IPS-18a (cell line): ENCODE data around the gene SDE2.
"Not testable (repeated sequence)": the region's sequence is repeated elsewhere in the genome, so short reads cannot be mapped to it uniquely, and the experiment has no call there.

Experiments used
- H3K27ac ChIP-seq: one replicate; pipeline ENCODE4 v1.5.1; 2013; ENCODE audit warnings: low read length
- H3K27me3 ChIP-seq: one replicate; pipeline ENCODE4 v1.6.1; 2013; ENCODE audit warnings: mild to moderate bottlenecking, low read length; ENCODE audit not compliant: control insufficient read depth, insufficient read depth
- H3K36me3 ChIP-seq: one replicate; pipeline ENCODE4 v1.6.1; 2013; ENCODE audit warnings: low read depth, low read length; ENCODE audit not compliant: control insufficient read depth
- H3K4me1 ChIP-seq: one replicate; pipeline ENCODE4 v1.6.1; 2013; ENCODE audit warnings: low read depth, low read length; ENCODE audit not compliant: control insufficient read depth
- H3K4me3 ChIP-seq: one replicate; pipeline ENCODE4 v1.5.1; 2013; ENCODE audit warnings: low read length
- H3K9ac ChIP-seq: one replicate; pipeline ENCODE4 v1.6.1; 2013; ENCODE audit warnings: mild to moderate bottlenecking, low read length, moderate library complexity
- H3K9me3 ChIP-seq: one replicate; pipeline ENCODE4 v1.6.1; 2013; ENCODE audit warnings: low read depth, low read length; ENCODE audit not compliant: control insufficient read depth

SDE2 gene

DNA sequence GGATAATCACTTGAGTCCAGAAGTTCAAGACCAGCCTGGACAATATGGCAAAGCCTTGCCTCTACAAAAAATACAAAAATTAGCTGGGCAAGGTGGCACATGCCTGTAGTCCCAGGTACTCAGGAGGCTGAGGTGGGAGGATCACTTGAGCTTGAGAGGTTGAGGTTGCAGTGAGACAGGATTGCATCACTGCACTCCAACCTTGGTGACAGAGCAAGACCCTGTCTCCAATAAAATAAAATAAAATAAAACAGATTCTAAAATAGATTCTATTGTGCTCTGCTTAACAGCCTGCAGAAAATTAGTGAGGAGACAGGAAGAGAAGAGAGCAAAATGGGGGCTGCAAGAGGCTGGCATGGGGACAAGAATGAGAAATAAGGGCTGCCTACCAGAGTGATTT lies 7.5 kb upstream of the SDE2 start:
- H3K9ac ChIP-seq, result no peak overlapping the region
- H3K36me3 ChIP-seq, result no peaks in the 10 kb centered on the region
- no peaks in the 10 kb centered on the region for H3K9me3 ChIP-seq
- H3K27me3 ChIP-seq, result no peaks in the 10 kb centered on the region
- H3K4me1 ChIP-seq, result peaks cover 15% of the 10 kb centered on the region
- no peak overlapping the region for H3K4me3 ChIP-seq
- H3K27ac ChIP-seq, result no peak overlapping the region

DNA sequence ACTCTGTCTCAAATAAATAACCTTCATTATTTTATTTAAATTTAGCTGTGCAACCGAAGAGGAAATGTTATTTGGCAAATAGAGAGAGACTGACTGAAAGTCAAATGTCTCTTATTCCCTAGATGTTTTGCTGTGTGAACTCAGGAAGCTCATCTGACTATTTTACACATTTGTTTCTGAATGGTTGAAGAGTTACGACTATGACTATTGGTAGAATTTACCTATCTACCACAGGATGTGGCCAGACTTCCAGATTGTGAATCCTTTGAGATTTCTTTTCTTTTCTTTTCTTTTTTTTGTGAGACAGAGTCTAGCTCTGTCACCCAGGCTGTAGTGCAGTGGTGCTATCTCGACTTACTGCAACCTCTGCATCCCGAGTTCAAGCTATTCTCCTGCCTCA lies 5.3 kb upstream of the SDE2 start:
- Histone ChIP-seq H3K27ac (no peak overlapping the region), H3K36me3 (no peaks in the 10 kb centered on the region), H3K4me3 (no peak overlapping the region)

DNA sequence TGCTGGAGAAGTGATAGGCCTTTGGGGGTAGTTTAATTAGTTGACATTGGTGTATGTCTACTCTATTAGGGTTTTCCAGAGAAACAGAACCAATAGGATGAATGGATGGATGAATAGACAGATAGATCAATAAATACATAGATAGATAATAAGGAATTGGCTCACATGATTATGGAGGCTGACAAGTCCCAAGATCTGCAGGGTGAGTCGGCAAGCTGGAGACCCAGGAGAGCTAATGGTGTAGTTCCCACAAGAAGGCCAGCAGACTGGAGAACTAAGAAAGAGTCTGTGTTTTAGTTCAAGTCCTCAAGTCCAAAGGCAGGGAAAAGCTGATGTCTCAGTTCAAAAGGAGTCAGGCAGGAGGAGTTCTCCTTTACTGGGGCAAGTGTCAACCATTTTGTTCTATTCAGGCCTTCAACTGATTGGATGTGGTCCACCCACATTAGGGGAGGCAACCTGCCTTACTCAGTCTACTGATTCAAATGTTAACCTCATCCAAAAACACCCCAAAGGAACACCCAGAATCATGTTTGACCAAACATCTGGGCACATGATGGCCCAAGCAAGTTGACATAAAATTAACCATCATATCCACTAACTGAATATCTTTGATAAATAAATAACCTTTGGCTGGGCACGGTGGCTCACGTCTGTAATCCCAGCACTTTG lies 4.5 kb upstream of the SDE2 start:
- Histone ChIP-seq H3K4me1 (peaks cover 23% of the 10 kb centered on the region), H3K9ac (no peak overlapping the region), H3K9me3 (no peaks in the 10 kb centered on the region), H3K27me3 (no peaks in the 10 kb centered on the region), H3K36me3 (no peaks in the 10 kb centered on the region), H3K4me3 (no peak overlapping the region), H3K27ac (no peak overlapping the region)

More for the DNA sequence above, 5.3 kb upstream of the SDE2 start:
- no peaks in the 10 kb centered on the region for H3K9me3 ChIP-seq
- peaks cover 23% of the 10 kb centered on the region for H3K4me1 ChIP-seq
- no peaks in the 10 kb centered on the region for H3K27me3 ChIP-seq
- no peak overlapping the region for H3K9ac ChIP-seq

DNA sequence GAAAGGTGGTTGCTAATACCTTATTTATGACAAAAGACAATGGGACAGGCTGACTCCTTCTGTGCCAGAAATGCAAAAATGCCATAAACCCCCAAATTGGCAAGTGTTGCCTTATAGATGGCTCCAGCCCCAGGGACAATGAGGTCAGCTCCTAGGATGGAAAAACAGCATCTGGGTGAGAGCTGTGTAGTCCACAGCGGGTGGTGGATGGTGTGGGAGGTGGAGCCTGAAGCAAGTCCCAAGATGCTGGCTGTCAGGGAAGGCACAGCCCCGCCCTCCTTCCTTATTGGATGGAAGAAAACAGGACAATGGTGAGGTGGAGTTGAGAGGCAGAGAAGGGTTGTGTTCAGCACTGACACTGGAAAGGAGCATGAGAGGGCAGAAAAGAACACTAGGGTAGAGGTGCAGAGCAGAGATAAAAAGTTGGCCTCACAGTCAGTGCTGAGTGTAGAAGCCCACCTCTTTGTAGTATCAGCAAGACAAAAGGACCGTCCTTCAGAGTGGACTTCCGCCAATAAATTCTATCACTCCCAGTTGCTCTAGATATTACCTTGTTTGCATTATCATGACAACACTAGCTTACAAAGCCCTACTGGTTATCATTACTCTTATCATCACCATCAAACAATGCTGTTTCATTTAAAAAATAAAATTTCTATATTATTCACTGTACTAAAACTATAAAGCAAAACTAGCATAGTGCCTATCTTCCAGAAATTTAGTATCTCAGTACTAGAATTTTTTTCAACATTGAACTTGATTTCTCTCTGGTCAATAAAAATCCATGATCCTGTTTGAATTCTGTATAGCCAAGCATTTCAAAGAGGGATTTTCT lies 3.7 kb upstream of the SDE2 start:
- Histone ChIP-seq H3K4me3 (no peak overlapping the region), H3K27me3 (no peaks in the 10 kb centered on the region)

DNA sequence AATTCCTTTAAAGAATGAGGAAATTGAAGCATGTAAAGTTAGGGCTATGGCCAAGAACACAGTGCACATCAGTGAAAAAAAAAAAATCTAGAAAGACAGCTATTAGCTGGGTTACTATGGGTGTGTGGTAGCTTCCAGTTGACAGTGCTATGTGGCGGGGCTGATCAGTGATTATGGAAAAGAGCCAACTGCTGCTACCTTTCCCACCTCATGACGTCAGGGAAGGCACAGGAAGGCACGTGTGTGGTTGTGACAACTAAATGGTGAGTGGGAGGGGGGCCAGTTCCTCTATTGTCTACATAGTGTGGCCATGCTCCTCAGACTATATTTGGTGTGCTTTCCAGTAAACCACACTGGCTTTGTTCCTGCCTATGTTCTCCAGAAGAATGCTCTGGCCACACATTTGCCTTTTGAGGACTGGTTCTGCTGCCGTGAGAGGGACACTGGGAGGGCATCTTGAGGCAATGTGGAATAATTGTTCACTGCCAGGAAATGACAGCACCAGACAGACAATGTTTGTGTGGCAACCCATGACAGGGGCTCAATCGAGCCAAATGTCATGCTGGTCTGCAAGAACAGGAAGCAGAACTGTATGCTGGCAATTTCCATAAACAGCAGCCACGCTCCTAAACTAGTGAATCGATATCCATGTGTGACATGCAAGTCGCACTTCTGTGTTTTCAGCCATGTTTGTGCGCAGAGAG lies 3.0 kb upstream of the SDE2 start:
- Histone ChIP-seq H3K9ac (no peak overlapping the region), H3K4me1 (peaks cover 31% of the 10 kb centered on the region), H3K36me3 (no peaks in the 10 kb centered on the region), H3K4me3 (no peak overlapping the region), H3K27me3 (no peaks in the 10 kb centered on the region), H3K27ac (no peak overlapping the region), H3K9me3 (no peaks in the 10 kb centered on the region)

More for the DNA sequence above, 3.7 kb upstream of the SDE2 start:
- H3K27ac ChIP-seq, result peak overlapping the region; percentile 43
- H3K4me1 ChIP-seq, result peaks cover 31% of the 10 kb centered on the region
- no peaks in the 10 kb centered on the region for H3K9me3 ChIP-seq
- H3K36me3 ChIP-seq, result no peaks in the 10 kb centered on the region
- no peak overlapping the region for H3K9ac ChIP-seq

DNA sequence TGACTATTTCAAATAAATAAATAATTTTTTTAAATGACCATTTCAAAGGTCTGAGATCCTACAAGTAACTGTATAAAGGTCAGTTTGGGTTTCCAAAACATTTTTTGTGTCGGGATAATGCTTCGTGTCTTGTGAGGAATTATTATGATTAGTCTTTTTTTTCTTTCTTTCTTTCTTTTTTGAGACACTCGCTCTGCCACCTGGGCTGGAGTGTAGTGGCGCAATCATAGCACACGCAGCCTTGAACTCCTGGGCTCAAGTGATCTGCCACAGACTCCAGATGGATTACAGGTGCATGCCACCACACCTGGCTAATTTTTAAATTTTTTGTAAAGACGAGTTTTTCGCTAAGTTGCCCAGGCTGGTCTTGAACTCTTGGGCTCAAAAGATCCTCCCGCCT lies 1.9 kb upstream of the SDE2 start:
- Histone ChIP-seq H3K27ac (no peak overlapping the region), H3K4me1 (peaks cover 31% of the 10 kb centered on the region), H3K9ac (no peak overlapping the region)

DNA sequence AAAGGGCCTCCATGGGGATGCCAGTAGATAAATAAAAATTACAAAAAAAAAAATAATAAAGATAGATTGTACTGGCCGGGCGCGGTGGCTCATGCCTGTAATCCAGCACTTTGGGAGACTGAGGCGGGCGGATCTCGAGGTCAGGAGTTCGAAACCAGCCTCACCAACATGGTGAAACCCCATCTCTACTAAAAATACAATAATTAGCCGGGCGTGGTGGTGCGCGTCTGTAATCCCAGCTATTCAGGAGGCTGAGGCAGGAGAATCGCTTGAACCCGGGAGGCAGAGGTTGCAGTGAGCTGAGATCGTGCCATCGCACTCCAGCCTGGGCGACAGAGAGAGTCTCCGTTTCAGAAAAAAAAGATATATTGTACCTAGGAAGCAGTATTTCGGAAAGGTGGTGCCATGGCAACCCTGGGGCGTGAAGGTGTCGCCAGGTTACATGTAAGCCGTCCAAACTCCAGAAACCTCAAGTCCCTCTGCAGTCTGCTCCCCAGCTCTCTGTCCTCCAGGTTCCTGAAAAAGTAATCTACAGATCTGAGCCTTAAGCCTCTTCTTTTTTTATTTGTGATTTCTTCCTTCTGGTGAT lies 1.4 kb upstream of the SDE2 start:
- H3K27ac ChIP-seq, H3K4me3 ChIP-seq, H3K36me3 ChIP-seq, H3K9ac ChIP-seq, H3K9me3 ChIP-seq, H3K27me3 ChIP-seq: not testable (repeated sequence)
- peaks cover 31% of the 10 kb centered on the region for H3K4me1 ChIP-seq

More for the DNA sequence above, 1.9 kb upstream of the SDE2 start:
- H3K4me3 ChIP-seq, result no peak overlapping the region
- H3K9me3 ChIP-seq, result no peaks in the 10 kb centered on the region
- no peaks in the 10 kb centered on the region for H3K36me3 ChIP-seq
- no peaks in the 10 kb centered on the region for H3K27me3 ChIP-seq

DNA sequence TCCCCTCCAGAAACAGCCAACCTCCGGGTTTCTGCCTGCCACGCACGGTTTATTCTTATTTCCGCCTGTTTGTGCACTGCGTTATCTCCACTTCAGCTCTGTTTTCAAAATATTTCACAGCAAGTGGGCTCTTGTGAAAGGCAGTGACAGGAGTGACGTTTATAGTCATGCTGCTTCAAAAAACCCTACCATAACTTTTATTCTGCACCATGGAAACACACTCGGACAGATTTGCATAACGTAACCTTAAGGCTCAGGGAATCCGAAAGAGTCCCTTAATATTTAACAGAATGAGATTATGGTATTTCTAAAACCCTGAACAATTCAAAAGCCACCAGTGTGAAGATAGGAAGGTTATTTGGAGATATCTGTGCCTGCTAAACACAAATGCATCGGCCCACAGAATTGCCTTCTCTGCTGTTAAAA lies 782 bp upstream of the SDE2 start:
- H3K36me3 ChIP-seq, result peaks cover 3% of the 10 kb centered on the region
- H3K9me3 ChIP-seq, result no peaks in the 10 kb centered on the region
- peak overlapping the region; percentile 54 for H3K4me3 ChIP-seq
- peaks cover 31% of the 10 kb centered on the region for H3K4me1 ChIP-seq
- H3K27ac ChIP-seq, result peak overlapping the region; percentile 90
- H3K27me3 ChIP-seq, result no peaks in the 10 kb centered on the region
- H3K9ac ChIP-seq, result peak overlapping the region; percentile 74

DNA sequence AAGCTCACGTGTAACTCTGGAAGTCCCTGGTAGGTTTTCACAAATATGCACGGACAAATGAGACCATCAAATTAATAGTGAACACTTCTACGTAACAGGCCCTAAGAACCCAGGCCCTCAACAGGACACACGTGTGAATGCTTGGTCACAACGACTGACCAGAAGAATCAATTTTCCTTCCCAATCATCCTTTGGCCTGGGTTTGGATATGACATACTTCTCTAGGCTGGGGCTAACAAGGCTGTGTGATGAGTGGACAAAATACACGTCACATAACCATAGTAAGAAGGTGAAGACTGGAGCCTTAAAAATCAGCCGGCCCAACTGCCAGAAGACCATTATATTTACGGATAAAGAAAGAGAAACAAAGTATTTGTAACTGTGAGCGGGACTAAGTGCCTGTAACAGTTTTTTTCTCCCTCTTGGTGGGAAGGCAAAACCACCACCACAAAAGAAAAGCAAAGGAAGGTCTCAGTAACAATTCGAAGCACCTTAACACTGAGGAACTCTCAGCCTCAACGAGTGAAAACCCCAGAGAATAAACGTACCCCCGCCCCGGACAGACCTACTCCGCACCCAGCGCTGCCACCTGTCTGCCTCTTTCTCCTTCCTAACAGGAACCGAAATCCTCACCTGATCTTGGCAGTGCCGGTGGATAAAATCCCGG lies 450 bp downstream of the SDE2 start:
- peak overlapping the region; percentile 90 for H3K4me3 ChIP-seq
- peaks cover 31% of the 10 kb centered on the region for H3K4me1 ChIP-seq
- H3K9ac ChIP-seq, result peak overlapping the region; percentile 78
- H3K27me3 ChIP-seq, result no peaks in the 10 kb centered on the region
- H3K36me3 ChIP-seq, result peaks cover 11% of the 10 kb centered on the region
- H3K9me3 ChIP-seq, result no peaks in the 10 kb centered on the region
- H3K27ac ChIP-seq, result peak overlapping the region; percentile 3

DNA sequence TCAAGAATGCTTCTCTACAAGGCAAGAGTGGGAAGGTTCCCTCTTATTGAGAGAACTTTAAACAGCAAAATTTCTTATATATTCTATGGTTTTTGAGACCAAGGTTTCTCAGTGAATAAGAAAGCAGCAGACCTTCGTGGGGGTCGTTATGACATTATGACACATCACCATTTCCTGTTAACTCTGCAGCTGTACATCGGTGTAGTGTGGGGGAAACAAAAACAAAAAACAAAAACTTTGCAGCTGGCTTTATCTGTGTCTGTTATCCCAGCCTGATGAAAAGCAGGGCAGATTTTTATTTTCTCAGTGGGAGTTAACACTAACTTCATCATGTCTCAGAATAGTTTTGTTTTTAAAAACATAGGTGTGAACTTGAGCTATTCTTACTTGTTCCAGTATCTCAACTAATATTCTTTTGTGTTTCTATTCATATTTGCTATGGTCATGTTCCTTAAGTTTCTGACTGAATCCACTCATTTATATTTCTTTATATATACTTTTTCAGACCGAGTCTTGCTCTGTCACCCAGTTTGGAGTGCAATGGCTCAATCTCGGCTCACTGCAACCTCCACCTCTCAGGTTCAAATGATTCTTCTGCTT lies 2.1 kb downstream of the SDE2 start:
- H3K9me3 ChIP-seq, result no peaks in the 10 kb centered on the region
- H3K27me3 ChIP-seq, result no peaks in the 10 kb centered on the region
- H3K4me3 ChIP-seq, result no peak overlapping the region
- peaks cover 19% of the 10 kb centered on the region for H3K36me3 ChIP-seq
- no peak overlapping the region for H3K27ac ChIP-seq
- no peak overlapping the region for H3K9ac ChIP-seq
- H3K4me1 ChIP-seq, result peaks cover 17% of the 10 kb centered on the region
